LNCaP clone FGC (cell line): ENCODE data around the gene MLLT1.

ENCODE experiments used
- DNase-seq: peaks from one replicate; pipeline ENCODE4 v3.0.0-alpha.2; 2011; ENCODE audit warnings: low read depth
- H3K4me3 ChIP-seq: 2 replicates; pipeline ENCODE4 v1.5.1; 2011; ENCODE audit warnings: mild to moderate bottlenecking, low read depth, low read length, control low read depth
- CTCF ChIP-seq: IDR thresholded peaks from 2 replicates; pipeline ENCODE4 v1.5.1; 2012; ENCODE audit warnings: mild to moderate bottlenecking; ENCODE audit not compliant: control insufficient read depth, insufficient read depth; ENCODE audit errors: extremely low read depth

Gene MLLT1

GRCh38 chr19:6236310-6237291, 43.2 kb downstream of the MLLT1 start:
- TF ChIP-seq CTCF = peak; percentile 19; the same call in 1 of the 2 replicates
- peak overlapping the region; percentile 39 for H3K4me3 ChIP-seq
- peak; percentile 97 for DNase-seq

- no peak for TF ChIP-seq CTCF
- no peak overlapping the region for H3K4me3 ChIP-seq
- no peak for DNase-seq
Observed at GRCh38 chr19:6235031-6235951, 44.5 kb downstream of the MLLT1 start.

- no peak overlapping the region for H3K4me3 ChIP-seq
- TF ChIP-seq CTCF = no peak
- DNase-seq = no peak
Observed at GRCh38 chr19:6234527-6234926, 45.2 kb downstream of the MLLT1 start.

GRCh38 chr19:6233827-6234511, 45.8 kb downstream of the MLLT1 start:
- TF ChIP-seq CTCF = no peak
- H3K4me3 ChIP-seq = no peak overlapping the region
- DNase-seq = no peak

- TF ChIP-seq CTCF = no peak
- H3K4me3 ChIP-seq = no peak overlapping the region
- DNase-seq = no peak
Observed at GRCh38 chr19:6233056-6233826, 46.5 kb downstream of the MLLT1 start.

GRCh38 chr19:6232601-6233055, 47.1 kb downstream of the MLLT1 start:
- TF ChIP-seq CTCF = no peak
- no peak overlapping the region for H3K4me3 ChIP-seq
- DNase-seq = no peak
